ENCODE results near the gene CFH.

DNA sequence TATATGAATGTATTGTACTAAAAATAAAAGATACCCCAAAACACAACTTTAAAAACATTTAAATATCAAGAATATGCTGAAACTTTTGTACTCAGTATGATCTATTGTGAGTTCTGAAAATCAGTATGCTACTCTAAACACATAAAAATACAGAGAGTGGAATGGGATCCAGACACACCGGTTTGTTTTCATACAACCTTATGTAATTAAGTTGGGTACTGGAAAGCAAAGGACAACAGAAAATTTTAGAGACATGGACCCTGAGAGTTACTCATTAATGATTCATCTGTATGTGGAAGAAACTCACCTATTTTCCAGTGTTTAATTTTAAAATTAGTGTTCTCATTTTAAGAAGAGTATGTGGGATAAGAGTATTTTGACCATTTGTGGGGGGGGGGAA is 121.9 kb downstream of the CFH start:
- TF ChIP-seq POLR2A (IDR thresholded peaks at IDR 0.05), result no peak
- TF ChIP-seq, protein P1, sequence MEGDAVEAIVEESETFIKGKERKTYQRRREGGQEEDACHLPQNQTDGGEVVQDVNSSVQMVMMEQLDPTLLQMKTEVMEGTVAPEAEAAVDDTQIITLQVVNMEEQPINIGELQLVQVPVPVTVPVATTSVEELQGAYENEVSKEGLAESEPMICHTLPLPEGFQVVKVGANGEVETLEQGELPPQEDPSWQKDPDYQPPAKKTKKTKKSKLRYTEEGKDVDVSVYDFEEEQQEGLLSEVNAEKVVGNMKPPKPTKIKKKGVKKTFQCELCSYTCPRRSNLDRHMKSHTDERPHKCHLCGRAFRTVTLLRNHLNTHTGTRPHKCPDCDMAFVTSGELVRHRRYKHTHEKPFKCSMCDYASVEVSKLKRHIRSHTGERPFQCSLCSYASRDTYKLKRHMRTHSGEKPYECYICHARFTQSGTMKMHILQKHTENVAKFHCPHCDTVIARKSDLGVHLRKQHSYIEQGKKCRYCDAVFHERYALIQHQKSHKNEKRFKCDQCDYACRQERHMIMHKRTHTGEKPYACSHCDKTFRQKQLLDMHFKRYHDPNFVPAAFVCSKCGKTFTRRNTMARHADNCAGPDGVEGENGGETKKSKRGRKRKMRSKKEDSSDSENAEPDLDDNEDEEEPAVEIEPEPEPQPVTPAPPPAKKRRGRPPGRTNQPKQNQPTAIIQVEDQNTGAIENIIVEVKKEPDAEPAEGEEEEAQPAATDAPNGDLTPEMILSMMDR (IDR thresholded peaks at IDR 0.05), result no peak

All from esophagus squamous epithelium (tissue), 4 donors.